BLaER1 treated with 17β-estradiol and CSF1 and Interleukin-3, amounts not matched to agents 10 nM and 100 nM (cell line): ENCODE data around the gene SRSF11.
"Not testable (repeated sequence)": the region's sequence is repeated elsewhere in the genome, so short reads cannot be mapped to it uniquely, and the experiment has no call there.

Experiments used
- H3K27ac ChIP-seq, 11 experiments: shearing (Covaris generic); formaldehyde crosslinking; 2 replicates each; pipeline ENCODE4 v1.8.1; 2022
- H3K27me3 ChIP-seq, 11 experiments: shearing (Covaris generic); formaldehyde crosslinking; 2 replicates each; pipeline ENCODE4 v1.8.1; 2022
- H3K36me3 ChIP-seq, 11 experiments: shearing (Covaris generic); formaldehyde crosslinking; 2 replicates each; pipeline ENCODE4 v1.8.1; 2022
- H3K4me1 ChIP-seq, 10 experiments: shearing (Covaris generic); formaldehyde crosslinking; 2 replicates each; pipeline ENCODE4 v1.8.1; 2022
- H3K4me2 ChIP-seq, 11 experiments: shearing (Covaris generic); formaldehyde crosslinking; 2 replicates each; pipeline ENCODE4 v1.8.1; 2022
- H3K4me3 ChIP-seq, 10 experiments: shearing (Covaris generic); formaldehyde crosslinking; 2 replicates each; pipeline ENCODE4 v1.8.1; 2022
- H3K9ac ChIP-seq, 11 experiments: shearing (Covaris generic); formaldehyde crosslinking; 2 replicates each; pipeline ENCODE4 v1.8.1; 2022
- H3K9me3 ChIP-seq, 11 experiments: shearing (Covaris generic); formaldehyde crosslinking; replicated peaks in 1 of 11; 2 replicates each; pipeline ENCODE4 v1.8.1; 2022
- H4K20me1 ChIP-seq, 11 experiments: shearing (Covaris generic); formaldehyde crosslinking; 2 replicates each; pipeline ENCODE4 v1.8.1; 2022
- Cebpa-rat ChIP-seq, 11 experiments: shearing (Covaris generic); IDR thresholded peaks; 2 replicates each; pipeline ENCODE4 v1.8.1; 2022

SRSF11 gene

GRCh38 chr1:70221238-70222121 lies at the start of gene SRSF11:
Gene SRSF11, plus strand, starts transcription at chr1:70221380. Its CDS starts 257 bp downstream, at chr1:70221637.
- H3K27me3 ChIP-seq: no peaks in the 10 kb centered on the region
- peaks cover 26 to 41% (median 33%) of the 10 kb centered on the region in 10 experiments for H3K4me1 ChIP-seq
- TF ChIP-seq Cebpa-rat (IDR thresholded peaks at IDR 0.05): no peak
- peaks cover 36 to 54% (median 49%) of the 10 kb centered on the region in 11 experiments for H3K36me3 ChIP-seq
- peak within 1 kb of the TSS; percentile 71 to 93 (median 81) for H3K4me2 ChIP-seq
- peak within 1 kb of the TSS; percentile 93 to 99 (median 96) for H3K27ac ChIP-seq
- H3K9ac ChIP-seq: peak within 1 kb of the TSS; percentile 95 to 99 (median 96)
- H3K4me3 ChIP-seq: peak within 1 kb of the TSS; percentile 72 to 86 (median 79)
- H3K9me3 ChIP-seq: no peaks in the 10 kb centered on the region
- peaks cover 42 to 87% (median 59%) of the 10 kb centered on the region in 11 experiments for H4K20me1 ChIP-seq

GRCh38 chr1:70171512-70171911 lies 49.7 kb upstream of the SRSF11 start:
- Histone ChIP-seq H3K27me3 (no peaks in the 10 kb centered on the region), H3K9ac (no peak overlapping the region), H3K27ac (no peak overlapping the region), H3K9me3 (no peaks in the 10 kb centered on the region), H3K4me2 (no peak overlapping the region), H3K4me3 (no peak overlapping the region), H4K20me1 (peaks cover 0 to 27% (median under 1%) of the 10 kb centered on the region in 11 experiments; a peak in 9 of 22 replicates), H3K4me1 (peaks cover 0 to 5% (median 0%) of the 10 kb centered on the region in 10 experiments; a peak in 2 of 20 replicates), H3K36me3 (peaks cover 24 to 73% (median 47%) of the 10 kb centered on the region in 11 experiments)
- no peak for TF ChIP-seq Cebpa-rat (IDR thresholded peaks at IDR 0.05)

GRCh38 chr1:70185181-70185580 lies 36.0 kb upstream of the SRSF11 start:
- H3K4me1 ChIP-seq, H3K27me3 ChIP-seq, H3K27ac ChIP-seq, H3K4me2 ChIP-seq, H3K9me3 ChIP-seq, H3K4me3 ChIP-seq, H3K9ac ChIP-seq: not testable (repeated sequence)
- Histone ChIP-seq H3K36me3 (peaks cover 34 to 64% (median 47%) of the 10 kb centered on the region in 11 experiments), H4K20me1 (peaks cover 0 to 25% (median 11%) of the 10 kb centered on the region in 11 experiments; a peak in 13 of 22 replicates)

- Histone ChIP-seq H3K9me3 (peaks cover 0 to 8% (median 5%) of the 10 kb centered on the region in 11 experiments; a peak in 18 of 22 replicates), H4K20me1 (peaks cover 0 to 49% (median 16%) of the 10 kb centered on the region in 11 experiments; a peak in 14 of 22 replicates), H3K36me3 (peaks cover 28 to 55% (median 40%) of the 10 kb centered on the region in 11 experiments), H3K4me1 (no peaks in the 10 kb centered on the region), H3K27me3 (no peaks in the 10 kb centered on the region), H3K4me2 (no peak overlapping the region), H3K9ac (no peak overlapping the region), H3K27ac (no peak overlapping the region), H3K4me3 (no peak overlapping the region)
- no peak for TF ChIP-seq Cebpa-rat (IDR thresholded peaks at IDR 0.05)
These were observed 32.7 kb upstream of the SRSF11 start for GRCh38 chr1:70188522-70188921.

GRCh38 chr1:70190180-70190579 lies 31.0 kb upstream of the SRSF11 start:
- Histone ChIP-seq H3K27ac (no peak overlapping the region), H3K9ac (no peak overlapping the region), H3K4me3 (no peak overlapping the region), H3K4me1 (no peaks in the 10 kb centered on the region), H3K27me3 (no peaks in the 10 kb centered on the region), H3K4me2 (no peak overlapping the region), H4K20me1 (peaks cover 0 to 50% (median 24%) of the 10 kb centered on the region in 11 experiments; a peak in 14 of 22 replicates), H3K36me3 (peaks cover 15 to 40% (median 27%) of the 10 kb centered on the region in 11 experiments; a peak in 20 of 22 replicates), H3K9me3 (peaks cover 0 to 8% (median 5%) of the 10 kb centered on the region in 11 experiments; a peak in 18 of 22 replicates)
- TF ChIP-seq Cebpa-rat (IDR thresholded peaks at IDR 0.05): no peak

GRCh38 chr1:70192446-70192845 lies 28.7 kb upstream of the SRSF11 start:
- H3K4me2 ChIP-seq, H3K9ac ChIP-seq, H3K27me3 ChIP-seq, H3K9me3 ChIP-seq, H3K4me3 ChIP-seq, H3K4me1 ChIP-seq, H3K27ac ChIP-seq: not testable (repeated sequence)
- Histone ChIP-seq H4K20me1 (peaks cover 6 to 72% (median 39%) of the 10 kb centered on the region in 11 experiments; a peak in 18 of 22 replicates), H3K36me3 (peaks cover 6 to 25% (median 16%) of the 10 kb centered on the region in 11 experiments; a peak in 14 of 22 replicates)

- peaks cover 0 to 22% (median 9%) of the 10 kb centered on the region in 11 experiments; a peak in 11 of 22 replicates for H3K36me3 ChIP-seq
- no peak overlapping the region for H3K27ac ChIP-seq
- no peak for TF ChIP-seq Cebpa-rat (IDR thresholded peaks at IDR 0.05)
- H4K20me1 ChIP-seq: peaks cover 6 to 69% (median 36%) of the 10 kb centered on the region in 11 experiments; a peak in 18 of 22 replicates
- H3K27me3 ChIP-seq: no peaks in the 10 kb centered on the region
- H3K4me1 ChIP-seq: no peaks in the 10 kb centered on the region
- no peak overlapping the region for H3K4me3 ChIP-seq
- H3K9me3 ChIP-seq: peaks cover 0 to 11% (median 5%) of the 10 kb centered on the region in 11 experiments; a peak in 18 of 22 replicates
- no peak overlapping the region for H3K9ac ChIP-seq
- no peak overlapping the region for H3K4me2 ChIP-seq
These were observed 26.6 kb upstream of the SRSF11 start for GRCh38 chr1:70194601-70195000.

- H3K27ac ChIP-seq: no peak overlapping the region
- no peak overlapping the region for H3K9ac ChIP-seq
- no peaks in the 10 kb centered on the region for H3K27me3 ChIP-seq
- peaks cover 5 to 22% (median 15%) of the 10 kb centered on the region in 11 experiments; a peak in 13 of 22 replicates for H3K36me3 ChIP-seq
- TF ChIP-seq Cebpa-rat (IDR thresholded peaks at IDR 0.05): no peak
- H4K20me1 ChIP-seq: peaks cover 4 to 61% (median 29%) of the 10 kb centered on the region in 11 experiments; a peak in 17 of 22 replicates
- no peak overlapping the region for H3K4me3 ChIP-seq
- H3K9me3 ChIP-seq: peaks cover 0 to 11% (median 5%) of the 10 kb centered on the region in 11 experiments; a peak in 18 of 22 replicates
- no peaks in the 10 kb centered on the region for H3K4me1 ChIP-seq
- no peak overlapping the region for H3K4me2 ChIP-seq
These were observed 25.8 kb upstream of the SRSF11 start for GRCh38 chr1:70195342-70195741.

GRCh38 chr1:70196333-70196732 lies 24.8 kb upstream of the SRSF11 start:
- Histone ChIP-seq H4K20me1 (peaks cover 0 to 58% (median 22%) of the 10 kb centered on the region in 11 experiments; a peak in 16 of 22 replicates), H3K4me2 (no peak overlapping the region)
- TF ChIP-seq Cebpa-rat (IDR thresholded peaks at IDR 0.05): no peak

More at GRCh38 chr1:70196333-70196732, 24.8 kb upstream of the SRSF11 start:
- no peaks in the 10 kb centered on the region for H3K4me1 ChIP-seq
- H3K9me3 ChIP-seq: peaks cover 0 to 11% (median 5%) of the 10 kb centered on the region in 11 experiments; a peak in 18 of 22 replicates
- H3K4me3 ChIP-seq: no peak overlapping the region
- H3K27me3 ChIP-seq: no peaks in the 10 kb centered on the region
- H3K9ac ChIP-seq: no peak overlapping the region
- H3K27ac ChIP-seq: no peak overlapping the region
- H3K36me3 ChIP-seq: peaks cover 10 to 27% (median 18%) of the 10 kb centered on the region in 11 experiments; a peak in 16 of 22 replicates
